ENCODE data around the gene EIF5AL1. TPM values are rescaled to one million over a fixed set of nuclear protein-coding genes. Genes with fewer than 3 reads are reported as not detected.
"Not testable (repeated sequence)": the region's sequence is repeated elsewhere in the genome, so short reads cannot be mapped to it uniquely, and the experiment has no call there.

The EIF5AL1 gene
- total RNA-seq, result 0.94 TPM

GRCh38 chr10:79511891-79512583, at the start of gene EIF5AL1:
Gene EIF5AL1, plus strand, starts transcription at chr10:79512533. Its CDS starts 117 bp downstream, at chr10:79512650.
- DNase-seq (ENCODE audit: low spot score), result not testable (repeated sequence)

GRCh38 chr10:79463578-79464496, 48.5 kb upstream of the EIF5AL1 start:
- DNase-seq (ENCODE audit: low spot score), result no peak

DNA sequence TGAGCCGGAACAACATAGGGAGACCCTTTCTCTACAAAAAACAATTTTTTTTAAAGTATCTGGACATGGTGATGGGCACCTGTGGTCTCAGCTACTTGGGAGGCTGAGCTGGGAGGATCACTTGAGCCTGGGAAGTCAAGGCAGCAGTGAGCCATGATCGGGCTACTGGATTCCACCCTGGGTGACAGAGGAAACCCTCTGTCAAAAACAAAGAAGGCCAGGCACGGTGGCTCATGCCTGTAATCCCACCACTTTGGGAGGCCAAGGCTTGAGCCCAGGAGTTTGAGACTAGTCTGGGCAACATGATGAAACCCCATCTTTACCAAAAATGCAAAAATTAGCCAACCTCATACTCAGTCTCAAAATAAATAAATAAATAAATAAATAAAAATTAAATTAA, 47.0 kb upstream of the EIF5AL1 start:
- no peak for DNase-seq (ENCODE audit: low spot score)

GRCh38 chr10:79468015-79468560, 44.2 kb upstream of the EIF5AL1 start:
- DNase-seq (ENCODE audit: low spot score), result no peak

- DNase-seq (ENCODE audit: low spot score), result no peak
Measured at GRCh38 chr10:79468841-79469585, 43.3 kb upstream of the EIF5AL1 start.

DNA sequence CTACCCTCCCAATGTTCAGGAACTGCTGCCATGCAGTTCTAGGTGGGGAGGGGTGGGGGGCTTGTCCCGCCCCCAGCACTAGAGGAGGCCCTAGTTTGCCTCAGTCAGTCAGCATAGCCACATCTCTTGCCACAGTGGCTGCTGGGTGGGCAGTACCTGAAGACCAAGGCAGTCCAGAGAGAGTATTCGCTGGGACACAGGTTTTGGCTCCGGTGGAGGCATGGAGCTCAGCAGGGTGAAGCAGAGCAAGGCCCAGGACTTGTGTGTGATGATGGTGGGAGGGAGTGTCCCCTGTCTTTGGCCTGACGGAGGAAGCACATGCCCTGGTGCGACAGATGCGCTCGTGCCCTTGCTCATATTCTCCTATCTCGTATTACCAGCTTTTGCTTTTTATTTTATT, 42.2 kb upstream of the EIF5AL1 start:
- DNase-seq (ENCODE audit: low spot score), result no peak

DNA sequence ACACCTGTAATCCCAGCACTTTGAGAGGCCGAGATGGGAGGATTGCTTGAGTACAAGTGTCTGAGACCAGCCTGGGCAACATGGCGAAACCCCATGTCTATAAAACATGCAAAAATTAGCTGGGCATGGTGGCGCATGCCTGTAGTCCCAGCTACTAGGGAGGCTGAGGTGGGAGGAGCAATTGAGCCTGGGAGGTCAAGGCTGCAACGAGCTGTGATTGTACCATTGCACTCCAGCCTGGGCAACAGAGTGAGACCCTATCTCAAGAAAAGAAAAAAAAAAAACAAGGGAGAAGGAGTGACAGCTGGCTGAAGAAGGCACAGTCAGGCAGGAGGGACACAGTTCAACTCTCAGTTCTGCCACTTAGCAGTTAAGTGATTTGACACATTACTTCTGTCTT, 40.6 kb upstream of the EIF5AL1 start:
- no peak for DNase-seq (ENCODE audit: low spot score)

GRCh38 chr10:79472449-79472848, 39.9 kb upstream of the EIF5AL1 start:
- no peak for DNase-seq (ENCODE audit: low spot score)

- no peak for DNase-seq (ENCODE audit: low spot score)
Measured at GRCh38 chr10:79472951-79473350, 39.4 kb upstream of the EIF5AL1 start.

DNA sequence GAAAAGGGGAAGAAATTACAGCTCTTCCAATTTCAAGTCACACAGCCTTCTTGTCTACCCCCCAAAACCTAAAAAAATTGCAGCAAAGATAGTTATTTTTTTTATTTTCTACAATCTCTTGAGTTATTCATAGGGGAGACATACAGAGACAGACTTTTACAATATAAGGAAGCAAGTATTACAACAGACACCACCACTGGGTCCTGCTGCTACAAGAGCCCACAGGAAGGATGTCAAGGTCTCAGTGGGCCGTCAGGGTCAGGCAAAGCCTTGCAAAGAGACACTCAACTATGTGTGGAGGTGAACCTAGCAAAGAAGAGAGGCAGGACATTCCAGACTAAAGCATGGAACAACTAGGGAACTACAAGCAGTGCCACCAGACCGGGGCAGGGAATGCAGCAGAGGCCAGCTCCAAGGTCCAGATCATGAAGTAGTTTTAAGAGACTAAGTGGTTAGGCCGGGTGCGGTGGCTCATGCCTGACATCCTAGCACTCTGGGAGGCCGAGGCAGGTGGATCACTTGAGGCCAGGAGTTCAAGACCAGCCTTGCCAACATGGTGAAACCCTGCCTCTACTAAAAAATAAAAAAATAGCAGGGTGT, 38.7 kb upstream of the EIF5AL1 start:
- no peak for DNase-seq (ENCODE audit: low spot score)

- no peak for DNase-seq (ENCODE audit: low spot score)
Measured at GRCh38 chr10:79475119-79475653, 37.1 kb upstream of the EIF5AL1 start.

- no peak for DNase-seq (ENCODE audit: low spot score)
Measured at GRCh38 chr10:79475877-79476276, 36.5 kb upstream of the EIF5AL1 start.

- DNase-seq (ENCODE audit: low spot score), result no peak
Measured at GRCh38 chr10:79476645-79477044, 35.7 kb upstream of the EIF5AL1 start.

DNA sequence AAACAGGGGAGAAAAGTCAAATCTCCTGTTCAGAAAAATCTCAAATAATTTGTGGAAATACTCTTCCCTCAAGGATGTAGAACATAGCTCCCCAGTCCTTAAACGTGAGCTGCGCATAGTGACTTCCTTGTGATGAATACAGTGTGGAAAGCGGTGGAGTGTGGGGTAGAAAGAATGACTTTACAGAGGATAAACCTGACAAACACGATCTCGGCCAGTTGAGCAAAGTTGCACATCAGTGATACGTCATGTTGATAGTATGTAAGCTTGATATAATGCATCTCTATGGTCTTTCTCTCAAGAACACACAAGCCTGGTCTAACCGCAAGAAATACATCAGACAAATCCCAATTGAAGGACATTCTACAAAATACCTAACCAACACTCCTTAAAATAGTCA, 34.9 kb upstream of the EIF5AL1 start:
- no peak for DNase-seq (ENCODE audit: low spot score)

DNA sequence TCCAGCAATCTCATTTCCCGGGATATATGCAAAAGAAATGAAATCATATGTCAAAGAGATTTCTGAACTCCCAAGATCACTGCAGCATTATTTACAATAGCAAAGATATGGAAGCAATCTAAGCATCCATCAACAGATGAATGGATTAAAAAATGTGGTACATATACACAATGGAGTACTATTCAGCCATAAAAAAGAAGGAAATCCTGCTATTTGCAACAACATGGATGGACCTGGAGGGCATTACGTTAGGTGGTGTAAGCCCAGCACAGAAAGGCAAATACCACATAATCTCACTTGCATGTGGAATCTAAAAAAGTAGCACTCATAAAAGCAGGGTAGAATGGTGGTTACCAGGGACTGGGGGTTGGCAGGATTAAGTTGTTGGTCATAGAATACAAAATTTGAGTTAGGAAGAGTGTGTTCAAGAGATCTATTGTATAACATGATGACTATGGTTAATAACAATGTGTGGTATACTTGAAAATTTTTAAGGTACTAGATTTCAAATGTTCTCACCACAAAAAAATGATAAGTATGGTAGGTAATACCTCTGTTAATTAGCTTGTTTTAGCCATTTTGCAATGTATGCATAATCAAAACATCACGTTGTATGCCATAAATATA, 32.9 kb upstream of the EIF5AL1 start:
- DNase-seq (ENCODE audit: low spot score), result no peak

GRCh38 chr10:79482304-79482703, 30.0 kb upstream of the EIF5AL1 start:
- DNase-seq (ENCODE audit: low spot score), result no peak

DNA sequence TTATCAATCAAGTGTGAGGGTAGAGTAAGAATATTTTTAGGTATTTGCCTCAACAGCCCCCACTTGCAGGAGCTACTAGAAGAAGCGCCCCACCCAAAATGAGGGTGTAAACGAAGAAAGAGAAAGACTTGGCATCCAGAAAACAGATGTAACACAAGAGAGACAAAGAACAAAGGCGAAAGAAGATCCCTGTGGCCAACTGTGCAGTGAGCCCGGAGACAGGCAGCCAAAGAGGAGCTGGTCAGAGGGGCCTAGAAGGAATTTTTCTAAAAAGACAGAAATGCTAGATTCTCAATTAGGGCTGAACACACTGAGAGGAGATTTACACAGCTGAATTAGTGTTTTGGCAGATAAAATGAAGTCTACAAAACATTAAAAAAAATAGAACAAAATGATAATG, 29.6 kb upstream of the EIF5AL1 start:
- no peak for DNase-seq (ENCODE audit: low spot score)

- DNase-seq (ENCODE audit: low spot score), result no peak
Measured at GRCh38 chr10:79483299-79483698, 29.0 kb upstream of the EIF5AL1 start.

GRCh38 chr10:79483948-79484347, 28.4 kb upstream of the EIF5AL1 start:
- DNase-seq (ENCODE audit: low spot score), result peak; percentile 67

- no peak for DNase-seq (ENCODE audit: low spot score)
Measured at GRCh38 chr10:79484476-79484875, 27.9 kb upstream of the EIF5AL1 start.
